ENCODE measurements around the gene DNTT.

The DNTT gene

GRCh38 chr10:96304230-96304629, at the start of gene DNTT:
DNTT (plus strand) TSS chr10:96304434; CDS start chr10:96304498, 64 bp downstream.
- TF ChIP-seq CTCF (conservative IDR thresholded peaks at IDR 0.05; ENCODE audit: low read depth) = no peak
- CTCF ChIA-PET = interaction anchor here (1.7 kb wide), 1 partner anchor 75 kb away, joined by 6 read pairs; no protein-coding TSS in a partner anchor
- POLR2A ChIA-PET (ENCODE audit: low non-redundant PET) = no interaction called here
- DNase-seq (ENCODE audit: low spot score) = no peak
- no peak within 1 kb of the TSS for H3K27ac ChIP-seq

- no peak for DNase-seq (ENCODE audit: low spot score)
- no peak overlapping the region for H3K27ac ChIP-seq
- CTCF ChIA-PET = interaction anchor here (0.6 to 0.7 kb wide), 3 partner anchors 12 to 201 kb away, joined by 3 to 8 read pairs (median 4); no protein-coding TSS in a partner anchor
- TF ChIP-seq CTCF (conservative IDR thresholded peaks at IDR 0.05; ENCODE audit: low read depth) = no peak
- POLR2A ChIA-PET (ENCODE audit: low non-redundant PET) = no interaction called here
Observed at GRCh38 chr10:96254976-96255375, 49.3 kb upstream of the DNTT start.

GRCh38 chr10:96255549-96256333, 48.5 kb upstream of the DNTT start:
- no peak for TF ChIP-seq CTCF (conservative IDR thresholded peaks at IDR 0.05; ENCODE audit: low read depth)
- DNase-seq (ENCODE audit: low spot score) = no peak
- no peak overlapping the region for H3K27ac ChIP-seq
- POLR2A ChIA-PET (ENCODE audit: low non-redundant PET) = no interaction called here
- CTCF ChIA-PET = interaction anchor here (0.7 to 1.0 kb wide), 2 partner anchors 26 to 508 kb away, joined by 3 to 4 read pairs; no protein-coding TSS in a partner anchor

GRCh38 chr10:96257944-96258343, 46.3 kb upstream of the DNTT start:
- no peak for TF ChIP-seq CTCF (conservative IDR thresholded peaks at IDR 0.05; ENCODE audit: low read depth)
- ChIA-PET CTCF (interaction anchor here (0.9 kb wide), 1 partner anchor 35 kb away, joined by 4 read pairs; no protein-coding TSS in a partner anchor), POLR2A (ENCODE audit: low non-redundant PET) (no interaction called here)
- no peak for DNase-seq (ENCODE audit: low spot score)
- H3K27ac ChIP-seq = no peak overlapping the region

DNA sequence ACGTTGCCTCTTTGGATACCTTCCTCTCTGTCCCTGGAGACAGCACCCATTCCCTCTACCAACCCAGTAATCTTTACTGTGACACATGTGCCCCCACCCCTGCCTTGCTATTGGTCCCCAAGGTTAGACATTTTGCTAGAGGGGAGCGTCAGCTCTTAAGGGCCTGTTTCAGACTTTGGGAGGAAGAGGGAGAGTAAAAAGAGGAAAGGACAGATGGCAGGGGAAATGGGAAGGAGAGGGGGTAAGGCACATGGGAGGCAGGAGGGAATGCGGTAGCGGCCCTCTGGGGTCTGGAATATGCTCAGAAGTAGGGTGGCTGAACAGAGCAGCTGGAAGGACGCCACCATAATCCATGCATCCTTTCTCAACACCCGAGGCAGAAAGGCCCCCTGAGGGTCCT, 45.1 kb upstream of the DNTT start:
- ChIA-PET POLR2A (ENCODE audit: low non-redundant PET) (no interaction called here), CTCF (no interaction called here)
- TF ChIP-seq CTCF (conservative IDR thresholded peaks at IDR 0.05; ENCODE audit: low read depth) = no peak
- H3K27ac ChIP-seq = no peak overlapping the region
- no peak for DNase-seq (ENCODE audit: low spot score)

GRCh38 chr10:96260014-96260413, 44.2 kb upstream of the DNTT start:
- TF ChIP-seq CTCF (conservative IDR thresholded peaks at IDR 0.05; ENCODE audit: low read depth) = no peak
- ChIA-PET CTCF (no interaction called here), POLR2A (ENCODE audit: low non-redundant PET) (no interaction called here)
- H3K27ac ChIP-seq = no peak overlapping the region
- DNase-seq (ENCODE audit: low spot score) = no peak

Data from RWPE1 (cell line).